ENCODE data around the gene USP6NL.

GRCh38 chr10:11658801-11659368, 47.4 kb upstream of the USP6NL start:
- TF ChIP-seq CTCF (conservative IDR thresholded peaks at IDR 0.05 in 1 of 2, IDR thresholded peaks at IDR 0.05 in 1 of 2; ENCODE audit: extremely low read depth in 1 of 2, insufficient read depth in 1 of 2, low read depth in 1 of 2, low read length in 2 of 2) (no peak), EZH2 (IDR thresholded peaks at IDR 0.05; ENCODE audit: borderline replicate concordance, low read length) (no peak)
